HG02588 (cell line): ENCODE results near the gene QPRT.
"Not testable (repeated sequence)": the region's sequence is repeated elsewhere in the genome, so short reads cannot be mapped to it uniquely, and the experiment has no call there.

Source experiments
- ATAC-seq: cut with Tn5 transposase; IDR thresholded peaks from one replicate; pipeline ENCODE4 v1.9.1; 2021; ENCODE audit warnings: mild to moderate bottlenecking, moderate library complexity; ENCODE audit not compliant: unreplicated experiment

QPRT gene

DNA sequence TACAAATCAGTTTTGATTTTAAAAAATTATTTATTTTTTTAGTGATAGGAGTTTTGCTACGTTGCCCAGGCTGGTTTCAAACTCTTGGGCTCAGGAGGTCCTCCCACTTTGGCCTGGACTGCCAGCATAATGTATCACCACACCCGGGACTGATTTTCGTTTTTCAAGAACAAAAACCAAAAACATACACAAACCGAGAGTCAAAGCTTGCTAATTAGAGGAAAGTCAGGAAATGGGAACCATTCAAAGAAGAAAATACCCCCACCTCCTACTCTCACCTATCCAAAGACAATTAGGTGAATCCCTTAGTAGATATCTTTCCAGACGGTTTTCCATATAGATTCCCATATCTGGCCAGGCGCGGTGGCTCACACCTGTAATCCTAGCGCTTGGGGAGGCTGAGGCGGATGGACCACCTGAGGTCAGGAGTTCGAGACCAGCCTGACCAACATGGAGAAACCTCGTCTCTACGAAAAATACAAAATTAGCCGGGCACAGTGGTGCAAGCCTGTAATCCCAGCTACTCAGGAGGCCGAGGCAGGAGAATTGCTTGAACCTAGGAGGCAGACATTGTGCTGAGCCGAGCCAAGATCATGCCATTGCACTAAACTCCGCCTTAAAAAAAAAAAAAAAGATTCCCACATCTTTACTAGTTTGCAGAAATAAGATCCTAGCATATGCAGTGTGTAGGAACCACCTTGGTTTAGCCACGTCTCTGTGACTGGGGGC, 16.8 kb upstream of the QPRT start:
- no peak for ATAC-seq

DNA sequence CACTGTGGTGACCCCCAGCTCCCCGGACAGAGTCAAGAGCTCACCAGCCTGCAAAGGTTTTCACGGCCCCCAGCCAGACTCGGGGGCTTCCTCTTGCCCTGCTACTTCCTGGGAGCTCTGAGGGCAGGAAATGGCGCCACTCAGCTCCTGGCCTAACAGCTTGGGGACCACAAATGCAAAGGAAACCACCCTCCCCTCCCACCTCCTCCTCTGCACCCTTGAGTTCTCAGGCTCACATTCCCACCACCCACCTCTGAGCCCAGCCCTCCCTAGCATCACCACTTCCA, 16.3 kb upstream of the QPRT start:
- no peak for ATAC-seq

DNA sequence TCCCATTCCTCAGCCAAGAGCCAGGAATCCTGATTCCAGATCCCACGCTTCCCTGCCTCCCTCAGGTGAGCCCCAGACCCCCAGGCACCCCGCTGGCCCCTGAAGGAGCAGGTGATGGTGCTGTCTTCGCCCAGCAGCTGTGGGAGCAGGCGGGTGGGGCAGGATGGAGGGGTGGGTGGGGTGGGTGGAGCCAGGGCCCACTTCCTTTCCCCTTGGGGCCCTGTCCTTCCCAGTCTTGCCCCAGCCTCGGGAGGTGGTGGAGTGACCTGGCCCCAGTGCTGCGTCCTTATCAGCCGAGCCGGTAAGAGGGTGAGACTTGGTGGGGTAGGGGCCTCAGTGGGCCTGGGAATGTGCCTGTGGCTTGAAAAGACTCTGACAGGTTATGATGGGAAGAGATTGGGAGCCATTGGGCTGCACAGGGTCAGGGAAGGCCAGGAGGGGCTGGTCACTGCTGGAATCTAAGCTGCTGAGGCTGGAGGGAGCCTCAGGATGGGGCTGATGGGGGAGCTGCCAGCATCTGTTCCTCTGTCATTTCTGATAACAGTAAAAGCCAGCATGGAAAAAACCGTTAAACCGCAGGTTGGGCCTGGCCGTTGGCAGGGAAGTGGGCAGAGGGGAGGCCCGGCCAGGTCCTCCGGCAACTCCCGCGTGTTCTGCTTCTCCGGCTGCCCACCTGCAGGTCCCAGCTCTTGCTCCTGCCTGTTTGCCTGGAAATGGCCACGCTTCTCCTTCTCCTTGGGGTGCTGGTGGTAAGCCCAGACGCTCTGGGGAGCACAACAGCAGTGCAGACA, 15.8 kb upstream of the QPRT start, which contains the start of gene SPN:
Gene SPN (plus strand): TSS at position 232 of the 791 bp plus-strand sequence. CDS start 482 bp downstream, at position 714.
- ATAC-seq, result no peak

DNA sequence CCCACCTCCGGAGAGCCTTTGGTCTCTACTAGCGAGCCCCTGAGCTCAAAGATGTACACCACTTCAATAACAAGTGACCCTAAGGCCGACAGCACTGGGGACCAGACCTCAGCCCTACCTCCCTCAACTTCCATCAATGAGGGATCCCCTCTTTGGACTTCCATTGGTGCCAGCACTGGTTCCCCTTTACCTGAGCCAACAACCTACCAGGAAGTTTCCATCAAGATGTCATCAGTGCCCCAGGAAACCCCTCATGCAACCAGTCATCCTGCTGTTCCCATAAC, 15.2 kb upstream of the QPRT start:
- ATAC-seq, result no peak

DNA sequence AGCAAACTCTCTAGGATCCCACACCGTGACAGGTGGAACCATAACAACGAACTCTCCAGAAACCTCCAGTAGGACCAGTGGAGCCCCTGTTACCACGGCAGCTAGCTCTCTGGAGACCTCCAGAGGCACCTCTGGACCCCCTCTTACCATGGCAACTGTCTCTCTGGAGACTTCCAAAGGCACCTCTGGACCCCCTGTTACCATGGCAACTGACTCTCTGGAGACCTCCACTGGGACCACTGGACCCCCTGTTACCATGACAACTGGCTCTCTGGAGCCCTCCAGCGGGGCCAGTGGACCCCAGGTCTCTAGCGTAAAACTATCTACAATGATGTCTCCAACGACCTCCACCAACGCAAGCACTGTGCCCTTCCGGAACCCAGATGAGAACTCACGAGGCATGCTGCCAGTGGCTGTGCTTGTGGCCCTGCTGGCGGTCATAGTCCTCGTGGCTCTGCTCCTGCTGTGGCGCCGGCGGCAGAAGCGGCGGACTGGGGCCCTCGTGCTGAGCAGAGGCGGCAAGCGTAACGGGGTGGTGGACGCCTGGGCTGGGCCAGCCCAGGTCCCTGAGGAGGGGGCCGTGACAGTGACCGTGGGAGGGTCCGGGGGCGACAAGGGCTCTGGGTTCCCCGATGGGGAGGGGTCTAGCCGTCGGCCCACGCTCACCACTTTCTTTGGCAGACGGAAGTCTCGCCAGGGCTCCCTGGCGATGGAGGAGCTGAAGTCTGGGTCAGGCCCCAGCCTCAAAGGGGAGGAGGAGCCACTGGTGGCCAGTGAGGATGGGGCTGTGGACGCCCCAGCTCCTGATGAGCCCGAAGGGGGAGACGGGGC, 14.7 kb upstream of the QPRT start:
- no peak for ATAC-seq

DNA sequence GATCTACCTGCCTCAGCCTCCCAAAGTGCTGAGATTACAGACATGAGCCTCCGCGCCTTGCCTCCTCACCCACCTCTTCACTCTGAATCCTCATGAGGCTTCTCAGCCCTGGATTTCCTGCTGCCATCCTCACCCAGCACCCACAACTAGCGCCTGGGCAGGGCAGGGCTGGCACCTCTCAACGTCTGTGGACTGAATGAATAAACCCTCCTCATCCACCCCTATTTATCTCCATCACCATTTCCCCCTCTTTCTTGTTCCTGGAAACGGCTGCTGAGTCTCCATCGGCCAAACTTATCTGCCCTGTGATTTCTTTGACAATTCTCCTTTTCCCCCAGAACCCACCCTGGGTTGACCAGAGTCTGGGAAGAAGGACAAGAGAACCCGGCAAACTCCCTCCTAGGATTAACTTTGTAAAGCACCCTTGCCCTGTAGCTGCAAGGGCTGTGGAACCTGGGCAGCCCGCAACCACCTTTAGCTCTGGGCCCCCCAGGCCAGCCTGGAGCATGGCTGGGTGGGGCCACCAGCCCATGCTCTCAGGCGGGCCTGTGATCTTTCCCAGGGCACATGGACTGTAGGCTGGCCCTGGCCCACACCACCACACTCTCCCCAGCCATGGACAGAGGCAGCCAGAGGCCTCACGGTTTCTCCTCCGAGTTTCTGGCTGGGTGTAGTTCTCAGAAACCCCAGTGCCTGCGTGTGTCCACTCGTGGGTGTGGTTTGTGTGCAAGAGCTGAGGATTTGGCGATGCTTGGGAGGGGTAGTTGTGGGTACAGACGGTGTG, 13.5 kb upstream of the QPRT start:
- no peak for ATAC-seq

DNA sequence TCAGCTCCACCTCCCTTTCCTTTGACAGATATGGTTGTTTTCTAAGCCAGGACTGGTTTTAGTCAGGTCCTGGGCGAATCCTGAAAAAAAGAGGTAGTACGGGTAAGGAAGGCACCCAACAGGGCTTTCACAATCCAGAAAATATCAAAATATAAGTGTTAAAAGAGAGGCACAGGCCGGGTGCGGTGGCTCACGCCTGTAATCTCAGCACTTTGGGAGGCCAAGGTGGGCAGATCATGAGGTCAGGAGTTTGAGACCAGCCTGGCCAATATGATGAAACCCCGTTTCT, 11.7 kb upstream of the QPRT start:
- not testable (repeated sequence) for ATAC-seq

DNA sequence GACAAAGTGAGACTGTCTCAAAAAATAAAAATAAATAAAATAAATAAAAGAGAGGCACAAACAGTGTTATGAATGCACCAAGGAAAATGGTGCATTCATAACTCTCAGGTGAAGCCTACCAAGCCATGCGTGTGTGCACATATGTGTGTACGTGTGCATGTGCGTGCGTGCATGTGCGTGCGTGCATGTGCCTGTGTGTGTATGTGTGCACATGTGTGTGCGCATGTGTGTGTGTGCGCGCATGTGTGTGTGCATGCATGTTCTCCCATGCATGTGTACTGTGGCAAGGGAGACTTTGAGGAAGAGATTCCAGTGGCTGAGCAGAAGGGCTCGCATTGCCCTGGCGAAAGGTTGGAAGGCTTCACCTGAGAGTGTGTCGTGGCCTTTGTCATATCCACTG, 11.2 kb upstream of the QPRT start:
- no peak for ATAC-seq

DNA sequence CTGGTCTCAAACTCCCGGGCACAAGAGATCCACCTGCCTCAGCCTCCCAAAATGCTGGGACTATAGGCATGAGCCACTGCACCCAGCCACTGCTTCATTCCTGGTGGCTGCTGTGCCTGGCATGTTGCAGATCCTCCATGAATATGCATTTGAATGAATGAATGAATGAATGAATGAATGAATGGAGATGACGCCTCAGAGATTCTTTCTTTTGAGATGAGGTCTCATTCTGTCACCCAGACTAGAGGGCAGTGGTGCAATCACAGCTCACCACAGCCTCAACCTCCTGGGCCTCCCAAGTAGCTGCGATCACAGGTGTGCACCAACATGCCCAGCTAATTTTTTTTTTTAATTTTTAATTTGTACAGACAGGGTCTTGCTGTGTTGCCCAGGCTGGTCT, 10.7 kb upstream of the QPRT start:
- ATAC-seq, result no peak

DNA sequence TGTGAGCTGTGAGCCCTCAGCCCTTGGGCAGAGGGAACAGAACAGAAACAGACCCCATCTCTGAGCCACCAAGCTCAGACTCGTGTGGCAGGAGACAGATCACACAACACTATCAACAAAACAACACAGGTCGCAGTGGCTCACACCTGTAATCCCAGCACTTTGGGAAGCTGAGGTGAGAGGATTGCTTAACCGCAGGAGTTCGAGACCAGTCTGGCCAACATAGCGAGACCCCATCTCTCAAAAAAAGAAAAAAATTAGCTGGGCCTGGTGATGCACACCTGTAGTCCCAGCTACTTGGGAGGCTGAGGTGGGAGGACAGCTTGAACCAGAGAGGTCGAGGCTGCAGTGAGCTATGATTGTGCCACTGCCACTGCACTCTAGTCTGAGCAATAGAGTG, 5.5 kb upstream of the QPRT start:
- no peak for ATAC-seq

DNA sequence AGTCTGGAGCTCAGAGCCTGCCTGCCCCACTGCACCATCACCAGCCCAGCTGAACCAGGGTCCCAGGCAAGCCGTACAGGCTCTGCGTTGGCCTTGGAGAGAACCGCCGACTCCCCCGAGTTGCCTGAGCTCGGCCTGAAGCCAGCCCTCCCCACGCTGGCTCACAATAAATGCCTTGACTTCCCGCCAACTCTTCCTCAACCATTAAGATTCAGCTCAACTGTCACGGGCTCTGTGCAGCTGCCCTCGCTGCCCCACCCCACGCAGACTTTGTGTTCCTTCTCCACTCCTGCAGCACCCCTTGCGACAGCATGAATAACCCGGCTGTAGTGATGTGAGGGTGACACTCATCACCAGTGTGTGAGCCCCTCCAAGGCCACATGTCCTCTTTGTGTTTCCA, 4.8 kb upstream of the QPRT start:
- ATAC-seq, result no peak

DNA sequence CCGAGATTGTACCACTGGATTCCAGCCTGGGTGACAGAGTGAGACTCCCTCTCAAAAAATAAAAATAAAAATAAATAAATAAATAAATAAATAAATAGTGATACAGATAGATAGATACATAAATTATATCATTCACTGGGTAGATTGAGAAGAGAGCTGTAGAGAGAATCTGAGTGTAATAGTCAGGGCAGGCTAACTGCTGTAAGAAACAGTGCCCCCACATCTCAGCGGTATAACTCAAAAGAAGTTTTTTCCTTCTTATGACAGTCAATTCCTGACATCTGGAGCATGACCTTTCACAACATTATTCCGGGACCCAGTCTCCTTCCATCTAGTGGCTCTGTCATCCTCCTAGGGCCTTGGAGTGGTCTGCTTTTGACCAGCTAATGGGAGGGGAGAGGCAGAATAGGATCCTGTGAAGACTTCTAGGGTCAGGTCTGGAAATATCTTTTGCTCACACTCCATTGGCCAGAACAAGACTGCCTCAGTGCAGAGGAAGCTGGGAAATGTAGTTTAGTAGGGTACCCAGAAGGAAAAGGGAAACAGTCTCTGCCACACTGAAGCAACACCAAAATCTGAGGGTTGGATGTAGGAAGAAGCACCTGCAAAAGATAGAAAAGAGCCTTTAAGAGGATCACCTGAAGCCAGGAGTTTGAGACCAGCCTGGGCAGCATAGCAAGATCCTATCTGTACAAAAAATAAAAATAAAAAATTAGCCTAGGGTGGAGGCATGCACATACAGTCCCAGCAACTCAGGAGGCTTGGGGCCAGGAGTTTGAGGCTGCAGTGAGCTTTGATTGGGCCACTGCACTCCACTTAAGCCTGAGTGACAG, 3.0 kb upstream of the QPRT start:
- ATAC-seq, result no peak

DNA sequence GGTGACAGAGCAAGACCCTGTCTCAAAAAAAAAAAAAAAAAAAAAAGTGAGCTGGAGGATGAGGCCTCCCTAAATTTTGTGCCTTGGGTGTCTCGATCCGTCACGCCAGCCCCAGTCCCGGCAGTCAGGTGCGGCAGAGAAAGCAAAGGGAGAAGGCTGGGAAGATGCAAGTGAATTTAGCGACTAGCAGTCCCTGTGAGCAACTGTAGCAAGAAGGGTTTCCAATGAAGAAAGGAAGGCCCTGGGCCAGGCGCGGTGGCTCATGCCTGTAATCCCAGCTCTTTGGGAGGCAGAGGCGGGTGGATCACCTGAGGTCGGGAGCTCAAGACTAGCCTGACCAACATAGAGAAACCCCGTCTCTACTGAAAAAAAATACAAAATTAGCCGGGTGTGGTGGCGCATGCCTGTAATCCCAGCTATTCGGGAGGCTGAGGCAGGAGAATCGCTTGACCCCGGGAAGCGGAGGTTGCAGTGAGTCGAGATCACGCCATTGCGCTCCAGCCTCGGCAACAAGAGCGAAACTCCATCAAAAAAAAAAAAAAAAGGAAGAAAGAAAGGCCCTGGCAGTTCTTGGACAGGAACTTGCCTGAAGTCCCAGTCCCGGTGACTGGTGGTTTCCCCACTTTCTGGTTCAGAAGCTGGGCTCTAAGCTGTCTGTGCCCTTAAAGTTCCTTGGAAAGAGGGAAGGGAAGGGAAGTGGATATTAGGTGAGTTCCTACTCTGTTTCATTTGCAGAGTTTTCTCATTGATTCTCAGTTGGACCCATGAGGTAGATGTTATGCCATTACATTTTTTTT, 1.8 kb upstream of the QPRT start:
- ATAC-seq, result no peak

DNA sequence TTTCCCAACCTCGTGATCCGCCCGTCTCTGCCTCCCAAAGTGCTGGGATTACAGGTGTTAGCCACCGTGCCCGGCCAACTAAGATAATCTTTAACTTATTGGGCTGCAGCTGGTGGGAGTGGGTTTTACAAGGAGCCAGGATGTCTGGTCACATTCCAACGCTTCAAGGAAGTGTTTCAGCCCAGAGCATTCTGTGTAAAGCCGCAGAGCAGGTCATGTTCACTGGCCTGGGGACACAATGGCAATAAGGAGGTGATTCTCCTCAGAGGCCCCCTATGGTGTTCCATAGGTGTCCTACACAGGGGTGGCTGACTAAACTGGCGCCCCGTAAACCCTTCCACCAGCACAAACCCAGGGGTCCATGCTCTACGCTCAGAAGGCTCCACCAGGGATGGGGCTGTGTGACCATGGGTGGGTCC, 1.2 kb downstream of the QPRT start:
- no peak for ATAC-seq

DNA sequence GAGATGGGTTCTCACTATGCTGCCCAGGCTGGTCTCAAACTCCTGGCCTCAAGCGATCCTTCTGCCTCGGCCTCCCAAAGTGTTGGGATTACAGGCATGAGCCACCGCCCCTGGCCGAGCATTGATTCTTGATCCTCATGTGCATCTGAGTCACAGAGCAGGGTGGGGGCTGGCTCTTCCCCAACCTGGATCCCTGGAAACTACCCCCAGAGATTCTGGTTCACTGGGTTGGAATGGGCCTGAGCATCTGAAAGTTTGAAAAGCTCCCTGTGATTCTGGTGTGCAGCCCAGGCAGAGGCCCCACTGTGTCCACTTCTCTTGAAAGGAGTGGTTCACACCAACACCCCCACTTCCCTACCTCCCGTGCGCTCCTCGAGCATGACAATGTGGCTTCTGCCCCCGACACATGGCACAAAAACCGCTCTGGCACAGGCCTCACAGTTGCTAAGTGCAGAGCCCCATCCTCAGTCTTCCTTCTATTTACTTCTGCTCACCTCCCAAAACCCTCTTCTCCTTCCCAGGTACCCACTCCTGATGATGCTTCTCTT, 4.6 kb downstream of the QPRT start:
- ATAC-seq, result no peak

DNA sequence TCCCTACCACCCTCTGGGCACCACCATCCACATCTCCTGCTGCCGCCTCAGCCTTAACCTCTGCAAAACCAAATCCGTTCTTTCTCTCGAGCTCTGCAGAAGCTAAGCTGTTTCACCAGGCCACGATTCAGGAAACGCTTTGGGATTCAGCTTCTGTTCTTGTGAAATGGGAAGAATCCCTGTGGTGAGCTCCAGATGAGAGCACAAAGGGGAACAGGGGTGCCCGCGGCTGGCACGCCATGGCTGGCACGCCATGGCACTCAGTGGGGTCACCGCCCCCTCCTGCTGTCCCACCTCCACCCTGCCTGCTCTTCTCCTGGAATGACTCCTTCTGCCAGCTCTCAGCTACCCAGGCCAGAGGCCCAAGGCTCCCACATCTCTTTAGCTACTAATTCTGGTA, 5.7 kb downstream of the QPRT start:
- ATAC-seq, result no peak

DNA sequence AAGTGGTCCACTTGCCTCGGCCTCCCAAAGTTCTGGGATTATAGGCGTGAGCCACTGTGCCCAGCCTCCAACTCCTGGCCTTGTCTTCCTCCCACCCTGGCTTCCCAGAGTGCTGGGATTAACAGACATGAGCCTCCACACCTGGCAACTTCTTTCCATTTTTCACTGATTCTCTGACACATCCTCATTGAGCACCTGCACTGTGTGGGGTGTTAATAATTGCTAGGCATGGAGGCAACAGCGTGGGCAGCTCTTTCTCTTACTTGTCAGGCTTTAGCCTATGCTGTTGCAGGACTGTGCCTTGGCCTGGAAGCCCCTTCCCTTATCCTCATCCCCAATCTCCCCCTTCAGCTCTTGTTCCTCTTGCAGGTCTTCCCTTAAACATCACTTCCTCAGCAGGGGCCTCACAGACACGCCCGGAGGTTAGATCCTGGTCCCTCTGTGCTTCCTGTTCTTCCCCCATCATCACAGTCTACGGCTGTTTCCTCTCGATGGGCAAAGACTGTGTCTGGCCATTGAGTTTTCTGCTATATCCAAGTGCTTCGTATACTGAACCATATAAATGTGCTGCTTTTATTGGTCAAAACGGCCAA, 7.9 kb downstream of the QPRT start:
- ATAC-seq, result no peak

DNA sequence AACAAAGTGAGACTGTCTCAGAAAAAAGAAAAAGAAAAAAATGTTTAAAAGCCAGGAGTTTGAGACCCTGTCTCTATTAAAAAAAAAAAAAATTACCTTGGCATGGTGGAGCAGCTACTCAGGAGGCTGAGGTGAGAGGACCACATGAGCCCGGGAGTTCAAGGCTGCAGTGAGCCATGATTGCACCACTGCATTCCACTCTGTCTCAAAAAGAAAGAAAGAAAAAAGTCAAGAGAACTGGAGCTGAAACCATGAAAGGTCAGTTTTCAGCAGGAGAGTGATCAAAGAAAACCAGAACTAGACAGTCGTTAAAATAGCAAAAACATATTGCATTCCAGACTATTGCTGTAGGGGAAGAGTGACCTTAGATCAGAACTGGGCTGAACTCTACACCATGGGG, 8.8 kb downstream of the QPRT start:
- no peak for ATAC-seq

DNA sequence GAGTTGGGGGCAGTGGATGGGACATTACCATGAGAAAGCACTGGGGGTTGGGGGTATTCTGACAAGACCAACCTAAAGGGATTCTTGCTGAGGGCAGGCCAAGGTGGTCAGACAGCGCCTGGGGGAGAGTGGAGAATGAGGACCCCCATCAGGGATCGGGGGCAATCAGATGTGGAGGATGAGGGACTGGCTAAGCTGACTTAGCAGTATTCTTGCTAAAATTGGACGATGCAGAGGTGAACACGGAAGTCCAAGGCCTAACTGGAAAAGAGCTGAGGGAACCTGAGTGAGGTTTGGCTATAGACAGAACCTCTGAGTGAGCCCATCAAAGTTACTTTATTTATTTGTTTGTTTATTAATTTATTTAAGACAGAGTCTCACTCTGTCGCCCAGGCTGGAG, 9.2 kb downstream of the QPRT start:
- no peak for ATAC-seq
